Measurements from ENCODE around the gene TP53TG5. TPM values are rescaled to one million over a fixed set of nuclear protein-coding genes. Genes with fewer than 3 reads are reported as not detected.

TP53TG5 gene
- total RNA-seq = not detected in 2 replicates

DNA sequence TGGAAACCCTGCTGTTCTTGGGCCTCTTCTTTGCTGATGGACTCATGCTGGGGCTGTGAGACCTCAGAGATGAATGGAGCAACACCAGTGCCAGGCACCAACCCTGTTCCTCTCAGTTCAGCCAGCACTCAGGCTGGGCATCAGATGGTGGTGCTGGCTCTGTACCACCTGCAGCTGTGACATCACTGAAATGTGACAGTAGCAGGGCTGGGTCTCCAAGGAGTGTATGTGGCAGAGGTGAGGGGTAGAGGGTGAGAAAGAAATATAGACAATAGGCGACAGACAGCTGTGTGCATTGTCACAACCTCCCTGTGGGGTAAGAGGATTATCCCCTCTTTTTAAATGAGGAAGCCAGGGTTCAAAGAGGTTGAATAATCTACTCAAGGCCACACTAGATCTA is at the start of gene TP53TG5:
Gene TP53TG5, minus strand, starts transcription at position 135 of the 400 bp plus-strand sequence. Its CDS starts 89 bp downstream, at position 46.

DNA sequence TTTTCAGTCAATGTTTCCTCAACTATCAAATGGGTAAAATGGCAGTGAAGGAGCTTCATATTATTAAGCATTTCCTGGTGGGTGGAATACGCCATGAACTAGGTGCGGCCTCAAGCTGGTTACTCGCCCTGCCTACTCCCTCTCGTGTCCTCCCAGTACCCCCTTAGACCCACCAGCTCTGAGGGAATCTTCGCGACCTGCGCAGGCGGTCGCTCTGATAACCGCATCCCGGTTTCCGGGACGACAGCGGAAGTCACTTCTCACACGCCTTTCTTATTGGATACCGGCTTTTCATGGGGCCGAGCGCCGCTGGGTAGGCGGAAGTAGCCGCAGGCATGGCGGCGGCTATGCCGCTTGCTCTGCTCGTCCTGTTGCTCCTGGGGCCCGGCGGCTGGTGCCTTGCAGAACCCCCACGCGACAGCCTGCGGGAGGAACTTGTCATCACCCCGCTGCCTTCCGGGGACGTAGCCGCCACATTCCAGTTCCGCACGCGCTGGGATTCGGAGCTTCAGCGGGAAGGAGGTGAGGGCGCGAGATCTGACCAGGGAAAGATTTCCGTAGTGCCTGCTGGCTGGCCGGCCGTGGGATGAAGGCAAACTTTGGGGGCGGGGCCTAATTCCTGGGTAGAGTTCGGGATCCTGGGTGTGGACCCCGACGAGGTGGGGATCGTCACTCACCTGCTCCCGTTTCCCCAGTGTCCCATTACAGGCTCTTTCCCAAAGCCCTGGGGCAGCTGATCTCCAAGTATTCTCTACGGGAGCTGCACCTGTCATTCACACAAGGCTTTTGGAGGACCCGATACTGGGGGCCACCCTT is 37.9 kb upstream of the TP53TG5 start, which contains the start of gene PIGT:
Gene PIGT, plus strand, starts transcription at position 320 of the 816 bp plus-strand sequence. Its CDS starts 16 bp downstream, at position 336.

DNA sequence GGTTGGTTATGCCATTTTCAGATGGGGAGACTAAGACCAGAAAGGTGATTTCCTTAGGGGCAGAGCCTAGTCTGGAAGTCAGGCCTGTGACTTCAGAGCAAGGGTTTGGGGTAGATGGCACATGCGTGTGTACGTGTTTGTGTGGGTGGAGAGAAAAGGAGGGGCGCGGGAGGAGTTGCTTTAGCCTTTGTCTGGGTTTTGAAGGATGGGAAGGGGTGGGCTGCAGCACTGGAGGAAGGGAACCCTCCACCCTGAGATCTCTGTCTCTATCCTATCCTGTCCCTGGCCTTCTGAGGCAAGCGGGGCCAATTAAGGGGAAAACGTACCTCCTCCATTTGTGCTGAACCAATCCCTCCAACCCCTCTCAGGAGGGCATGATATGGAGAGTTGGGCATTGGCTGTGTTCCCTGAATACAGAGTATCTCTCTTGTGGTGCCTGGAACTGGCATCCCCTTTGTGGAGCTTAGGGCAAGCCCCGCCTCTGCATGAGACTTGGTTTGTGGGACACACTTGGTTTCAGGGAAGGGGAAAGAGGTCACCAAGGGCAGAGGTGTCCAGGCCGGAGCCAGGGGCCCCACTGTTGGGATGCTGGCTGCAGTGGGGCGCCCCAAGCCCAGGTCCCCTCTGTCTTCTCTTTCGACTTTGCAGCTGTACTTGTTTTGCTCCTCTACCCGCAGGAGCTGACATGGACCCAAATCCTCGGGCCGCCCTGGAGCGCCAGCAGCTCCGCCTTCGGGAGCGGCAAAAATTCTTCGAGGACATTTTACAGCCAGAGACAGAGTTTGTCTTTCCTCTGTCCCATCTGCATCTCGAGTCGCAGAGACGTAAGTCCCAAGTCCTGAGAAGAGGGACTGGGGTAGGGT is 29.9 kb upstream of the TP53TG5 start, which contains the start of gene DBNDD2:
Gene DBNDD2, plus strand, starts transcription at position 507 of the 863 bp plus-strand sequence. Its CDS starts 179 bp downstream, at position 686.

DNA sequence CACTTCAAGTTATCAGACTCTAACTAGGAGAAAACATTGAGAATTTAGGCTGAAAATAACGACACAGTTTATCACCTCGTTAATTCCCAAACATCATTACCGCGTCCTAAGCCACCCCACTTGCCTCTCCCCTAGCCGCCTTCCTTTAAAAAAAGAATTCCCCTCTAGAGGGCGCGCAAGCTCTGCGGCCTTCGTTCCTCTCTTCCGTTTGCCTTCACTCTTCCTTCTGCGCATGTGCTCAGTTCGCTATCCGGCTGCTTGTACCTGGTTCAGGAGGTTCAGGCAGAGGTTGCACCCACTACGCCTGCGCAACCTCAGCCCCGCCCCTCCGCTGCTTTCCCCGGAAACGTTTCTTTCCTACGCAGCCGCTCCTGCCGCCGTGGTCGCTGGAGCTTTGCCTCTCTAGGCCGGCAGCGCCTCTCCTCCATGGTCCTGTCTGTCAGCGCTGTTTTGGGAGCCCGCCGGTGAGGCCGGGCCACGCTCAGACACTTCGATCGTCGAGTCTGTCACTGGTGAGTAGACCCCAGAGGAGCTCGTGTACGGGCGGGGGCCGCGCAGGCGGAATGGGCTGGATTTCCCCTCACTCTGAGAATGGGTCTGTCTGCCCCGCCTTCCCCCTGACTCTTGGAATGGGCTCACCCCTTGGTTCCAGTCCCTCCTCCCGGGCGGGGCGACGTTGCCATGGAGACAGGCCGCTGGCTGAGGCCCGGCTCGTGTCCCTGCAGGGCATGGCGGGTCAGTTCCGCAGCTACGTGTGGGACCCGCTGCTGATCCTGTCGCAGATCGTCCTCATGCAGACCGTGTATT is 15.1 kb downstream of the TP53TG5 start, which contains the start of gene SYS1:
Gene SYS1, plus strand, starts transcription at position 353 of the 807 bp plus-strand sequence. Its CDS starts 376 bp downstream, at position 729.

DNA sequence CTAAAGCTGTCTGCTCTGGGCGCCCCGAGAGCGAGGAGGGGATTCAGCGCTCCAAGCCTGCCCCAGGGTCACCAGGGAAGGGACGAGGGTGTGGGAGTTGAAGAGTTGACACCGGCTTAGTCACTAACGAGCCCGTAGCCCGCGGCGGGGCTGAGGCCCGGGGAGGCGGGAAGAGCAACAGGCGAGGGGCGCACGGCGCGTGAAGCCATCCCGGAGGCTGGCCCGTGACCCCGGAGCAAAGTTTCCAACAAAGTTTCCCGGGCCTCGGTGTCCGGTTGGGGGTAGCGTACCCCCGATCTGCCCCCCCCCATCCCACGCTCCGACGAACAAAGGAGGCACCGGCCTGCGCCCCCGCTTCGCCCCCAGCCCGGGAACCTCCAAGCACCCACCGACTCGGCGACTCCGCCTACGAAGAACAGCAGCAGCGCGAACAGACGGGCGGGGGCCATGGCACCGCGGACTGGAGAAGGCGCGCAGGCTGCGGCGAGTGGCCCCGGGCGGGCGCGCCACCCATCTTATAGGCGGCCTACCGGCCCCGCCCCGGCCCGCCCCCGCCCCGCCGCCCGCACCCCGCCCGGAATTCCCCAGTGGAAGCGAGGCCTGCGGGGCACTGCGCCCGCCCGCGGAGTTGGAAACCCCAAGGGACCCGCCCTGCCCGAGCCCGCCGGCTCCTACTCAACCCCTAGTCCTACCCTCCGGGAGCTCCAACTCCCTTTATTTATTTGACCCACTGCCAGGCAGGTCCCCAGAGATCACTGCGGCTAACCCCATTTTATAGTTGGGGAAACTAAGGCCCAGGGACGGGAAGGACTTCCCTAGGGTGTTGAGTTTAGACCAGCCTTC is 30.0 kb downstream of the TP53TG5 start, which contains the start of gene SDC4:
Gene SDC4, minus strand, starts transcription at position 489 of the 843 bp plus-strand sequence. Its CDS starts 40 bp downstream, at position 449.

Small RNAs within 50 kb of the gene (small RNA-seq; reads per million reads assigned to genes)
- gene MIR6812 = not detected

Other genes with a start within 250 kb of the TP53TG5 start
- gene PI3, start 203.4 kb downstream of the TP53TG5 start, total RNA-seq = 0.32 TPM in 1 of 2 replicates, not detected in the other
- gene SEMG1, start 171.3 kb downstream of the TP53TG5 start, total RNA-seq = not detected in 2 replicates
- gene SEMG2, start 157.0 kb downstream of the TP53TG5 start, total RNA-seq = not detected in 2 replicates
- gene SLPI, start 123.8 kb downstream of the TP53TG5 start, total RNA-seq = 11.7 and 12.4 TPM in 2 replicates
- gene RBPJL, start 71.5 kb downstream of the TP53TG5 start, total RNA-seq = not detected in 2 replicates
- gene MATN4, start 70.0 kb downstream of the TP53TG5 start, total RNA-seq = not detected in 2 replicates
- gene SDC4, start 29.9 kb downstream of the TP53TG5 start, total RNA-seq = 353 and 389 TPM in 2 replicates
- gene SYS1, start 15.2 kb downstream of the TP53TG5 start, total RNA-seq = 25.7 and 34.5 TPM in 2 replicates
- 4.1 and 4.5 TPM in 2 replicates for gene DBNDD2, start 30.0 kb upstream of the TP53TG5 start, total RNA-seq
- gene PIGT, start 37.8 kb upstream of the TP53TG5 start, total RNA-seq = 46.9 and 52.1 TPM in 2 replicates
- gene WFDC2, start 91.4 kb upstream of the TP53TG5 start, total RNA-seq = 0.22 and 0.65 TPM in 2 replicates
- gene SPINT3, start 137.3 kb upstream of the TP53TG5 start, total RNA-seq = not detected in 2 replicates
- not detected in 2 replicates for gene WFDC6, start 161.2 kb upstream of the TP53TG5 start, total RNA-seq
- not detected in 2 replicates for gene EPPIN, start 169.1 kb upstream of the TP53TG5 start, total RNA-seq
- gene WFDC8, start 201.0 kb upstream of the TP53TG5 start, total RNA-seq = not detected in 2 replicates

All from articular chondrocyte of knee joint (primary cell).